Uterus (tissue), 4 donors: ENCODE measurements around the gene MRPL34. TPM values are rescaled to one million over a fixed set of nuclear protein-coding genes. Genes with fewer than 3 reads are reported as not detected.

Experiments used
- DNase-seq, 2 donors: peaks; one replicate each; pipeline ENCODE4 v3.0.0-alpha.2; 2019 to 2020
- H3K27ac ChIP-seq, 2 donors: fragments of 200-600 bp; sonication (generic); 1 replicate in 1 of 2; 2 replicates in 1 of 2; pipeline ENCODE4 v1.5.1; 2016 to 2018
- H3K27me3 ChIP-seq, 2 donors: fragments of 200-600 bp; sonication (generic); one replicate each; pipeline ENCODE4 v1.5.1; 2018 to 2019; ENCODE audit warnings: control low read depth in 1 of 2
- H3K36me3 ChIP-seq, 2 donors: fragments of 200-600 bp; sonication (generic); one replicate each; pipeline ENCODE4 v1.5.1; 2019; ENCODE audit warnings: control low read depth in 1 of 2
- H3K4me1 ChIP-seq, 2 donors: fragments of 200-600 bp; sonication (generic); one replicate each; pipeline ENCODE4 v1.5.1; 2018 to 2019; ENCODE audit warnings: control low read depth in 1 of 2
- H3K4me3 ChIP-seq, 2 donors: fragments of 200-600 bp; sonication (generic); 1 replicate in 1 of 2; 2 replicates in 1 of 2; pipeline ENCODE4 v1.5.1; 2018 to 2019; ENCODE audit warnings: mild to moderate bottlenecking in 1 of 2
- H3K9me3 ChIP-seq, 2 donors: fragments of 200-600 bp; sonication (generic); one replicate each; pipeline ENCODE4 v1.5.1; 2019; ENCODE audit warnings: control low read depth in 1 of 2
- CTCF ChIP-seq, 4 experiments: fragments of 200-600 bp in 2 of 4; fragments of 450-650 bp in 2 of 4; sonication (generic) in 2 of 4; IDR thresholded peaks; one replicate each; pipeline ENCODE4 v1.5.1; 2016 to 2019; ENCODE audit warnings: antibody characterized with exemption in 4 of 4, mild to moderate bottlenecking in 2 of 4, moderate library complexity in 1 of 4
- POLR2A ChIP-seq, 2 donors: fragments of 450-650 bp; IDR thresholded peaks; one replicate each; pipeline ENCODE4 v1.6.1; 2016; ENCODE audit warnings: antibody characterized with exemption in 2 of 2, mild to moderate bottlenecking in 1 of 2, moderate library complexity in 1 of 2
- intact Hi-C: fragments of 100-400 bp; cut with DNase I; formaldehyde crosslinking; loops from one replicate; pipeline ENCODE4 v1.15.1; 2023; ENCODE audit warnings: low total_unique reads
- total RNA-seq, 4 donors: library from RNA; depleted of rRNA in 3 of 4; stranded (reverse); fragments of >200 nt in 3 of 4; gene quantifications; one replicate each; pipeline versions ENCODE4 v1.1.0 to v1.2.4, GENCODE V29; 2014 to 2023
- donor health status: DM: yes; HTN: yes; CAD: no.

MRPL34 gene
- total RNA-seq, 4 donors from 2014 or later: 30.9 to 289 (median 97.2) TPM

GRCh38 chr19:17329366-17330261, 23.9 kb downstream of the MRPL34 start:
- TF ChIP-seq POLR2A (IDR thresholded peaks at IDR 0.05) (no peak), CTCF (IDR thresholded peaks at IDR 0.05) (no peak)

GRCh38 chr19:17330262-17331044, 24.8 kb downstream of the MRPL34 start:
- Histone ChIP-seq H3K27ac (no peak overlapping the region), H3K4me3 (no peak overlapping the region), H3K4me1 (peaks cover 0 to 16% of the 10 kb centered on the region in 2 donors), H3K36me3 (no peaks in the 10 kb centered on the region), H3K9me3 (no peaks in the 10 kb centered on the region), H3K27me3 (peaks cover 0 to 12% of the 10 kb centered on the region in 2 donors)
- intact Hi-C loops: no loop called here
- TF ChIP-seq POLR2A (IDR thresholded peaks at IDR 0.05) (no peak), CTCF (IDR thresholded peaks at IDR 0.05) (no peak)
- DNase-seq: no peak

More at GRCh38 chr19:17329366-17330261, 23.9 kb downstream of the MRPL34 start:
- intact Hi-C loops: no loop called here
- Histone ChIP-seq H3K4me1 (peaks cover 0 to 16% of the 10 kb centered on the region in 2 donors), H3K27me3 (peaks cover 0 to 12% of the 10 kb centered on the region in 2 donors), H3K36me3 (no peaks in the 10 kb centered on the region), H3K27ac (no peak overlapping the region), H3K9me3 (no peaks in the 10 kb centered on the region), H3K4me3 (no peak overlapping the region)
- DNase-seq: no peak

- Histone ChIP-seq H3K27ac (no peak overlapping the region), H3K4me3 (no peak overlapping the region), H3K36me3 (no peaks in the 10 kb centered on the region), H3K4me1 (peaks cover 0 to 16% of the 10 kb centered on the region in 2 donors), H3K27me3 (peaks cover 0 to 12% of the 10 kb centered on the region in 2 donors), H3K9me3 (no peaks in the 10 kb centered on the region)
- intact Hi-C loops: no loop called here
- TF ChIP-seq POLR2A (IDR thresholded peaks at IDR 0.05): no peak
- TF ChIP-seq CTCF (IDR thresholded peaks at IDR 0.05): no peak
- no peak for DNase-seq
These were observed 25.4 kb downstream of the MRPL34 start for GRCh38 chr19:17331045-17331558.

GRCh38 chr19:17332360-17332676, 26.6 kb downstream of the MRPL34 start:
- no peak for DNase-seq
- Histone ChIP-seq H3K27me3 (peaks cover 0 to 12% of the 10 kb centered on the region in 2 donors), H3K9me3 (no peaks in the 10 kb centered on the region), H3K36me3 (no peaks in the 10 kb centered on the region), H3K27ac (no peak overlapping the region), H3K4me3 (no peak overlapping the region), H3K4me1 (peaks cover 0 to 16% of the 10 kb centered on the region in 2 donors)
- TF ChIP-seq POLR2A (IDR thresholded peaks at IDR 0.05) (no peak), CTCF (IDR thresholded peaks at IDR 0.05) (no peak)
- intact Hi-C loops: no loop called here
